HL-60 (cell line): ENCODE data around the gene TDRD5.

Experiments used
- DNase-seq, 2 experiments: peaks; one replicate each; pipeline ENCODE4 v3.0.0-alpha.2; 2010 to 2020; ENCODE audit warnings: low read depth in 1 of 2, low spot score in 1 of 2
- H3K27ac ChIP-seq: fragments of 250-450 bp; sonication (Bioruptor Pico); replicated peaks from 2 replicates; pipeline ENCODE4 v1.5.1; 2020; ENCODE audit warnings: mild to moderate bottlenecking, moderate library complexity
- H3K27me3 ChIP-seq: fragments of 250-450 bp; sonication (Bioruptor Pico); 2 replicates; pipeline ENCODE4 v1.5.1; 2021; ENCODE audit warnings: mild to moderate bottlenecking, moderate library complexity; ENCODE audit not compliant: insufficient read depth, poor library complexity, severe bottlenecking
- H3K4me3 ChIP-seq: replicated peaks from 2 replicates; pipeline ENCODE4 v1.5.1; 2011; ENCODE audit warnings: mild to moderate bottlenecking, control low read depth, low read length; ENCODE audit not compliant: insufficient read depth
- GABPA ChIP-seq: IDR thresholded peaks from 2 replicates; pipeline ENCODE4 v1.6.1; 2012; ENCODE audit warnings: low read depth
- POLR2AphosphoS5 ChIP-seq: IDR thresholded peaks from 2 replicates; pipeline ENCODE4 v1.6.1; 2012; ENCODE audit warnings: low read depth
- SPI1 ChIP-seq: IDR thresholded peaks from 2 replicates; pipeline ENCODE4 v1.6.1; 2012; ENCODE audit warnings: low read depth, mild to moderate bottlenecking, borderline replicate concordance
- TF ChIP-seq, protein P1 (sequence below): IDR thresholded peaks from 2 replicates; pipeline ENCODE4 v1.6.1; 2012; ENCODE audit warnings: low read depth; ENCODE audit not compliant: insufficient replicate concordance
- TF ChIP-seq, protein P2 (sequence below): IDR thresholded peaks from one replicate; pipeline ENCODE4 v1.5.1; 2011; ENCODE audit warnings: low read length, control low read depth, inconsistent platforms; ENCODE audit not compliant: insufficient read depth

The TDRD5 gene

DNA sequence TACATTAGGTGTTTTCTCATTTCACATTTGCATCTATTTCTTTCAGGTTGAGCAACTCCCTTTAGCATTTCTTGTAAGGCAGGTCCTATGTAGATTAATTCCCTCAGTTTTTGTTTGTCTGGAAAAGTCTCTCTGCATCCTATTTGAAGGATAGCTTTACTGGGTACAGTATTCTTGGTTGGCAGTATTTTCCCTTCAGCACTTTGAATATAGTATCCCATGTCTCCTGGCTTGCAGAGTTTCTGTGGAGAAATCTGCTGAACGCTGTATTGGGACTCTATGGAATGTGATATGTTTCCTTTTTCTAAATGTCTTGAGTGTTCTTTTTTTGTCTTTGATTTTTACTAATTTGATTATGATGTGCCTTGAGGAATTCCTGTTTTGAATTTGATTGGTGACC is 122.5 kb downstream of the TDRD5 start:
- TF ChIP-seq SPI1 (no peak), GABPA (no peak), POLR2AphosphoS5 (no peak)
- TF ChIP-seq, protein P1, sequence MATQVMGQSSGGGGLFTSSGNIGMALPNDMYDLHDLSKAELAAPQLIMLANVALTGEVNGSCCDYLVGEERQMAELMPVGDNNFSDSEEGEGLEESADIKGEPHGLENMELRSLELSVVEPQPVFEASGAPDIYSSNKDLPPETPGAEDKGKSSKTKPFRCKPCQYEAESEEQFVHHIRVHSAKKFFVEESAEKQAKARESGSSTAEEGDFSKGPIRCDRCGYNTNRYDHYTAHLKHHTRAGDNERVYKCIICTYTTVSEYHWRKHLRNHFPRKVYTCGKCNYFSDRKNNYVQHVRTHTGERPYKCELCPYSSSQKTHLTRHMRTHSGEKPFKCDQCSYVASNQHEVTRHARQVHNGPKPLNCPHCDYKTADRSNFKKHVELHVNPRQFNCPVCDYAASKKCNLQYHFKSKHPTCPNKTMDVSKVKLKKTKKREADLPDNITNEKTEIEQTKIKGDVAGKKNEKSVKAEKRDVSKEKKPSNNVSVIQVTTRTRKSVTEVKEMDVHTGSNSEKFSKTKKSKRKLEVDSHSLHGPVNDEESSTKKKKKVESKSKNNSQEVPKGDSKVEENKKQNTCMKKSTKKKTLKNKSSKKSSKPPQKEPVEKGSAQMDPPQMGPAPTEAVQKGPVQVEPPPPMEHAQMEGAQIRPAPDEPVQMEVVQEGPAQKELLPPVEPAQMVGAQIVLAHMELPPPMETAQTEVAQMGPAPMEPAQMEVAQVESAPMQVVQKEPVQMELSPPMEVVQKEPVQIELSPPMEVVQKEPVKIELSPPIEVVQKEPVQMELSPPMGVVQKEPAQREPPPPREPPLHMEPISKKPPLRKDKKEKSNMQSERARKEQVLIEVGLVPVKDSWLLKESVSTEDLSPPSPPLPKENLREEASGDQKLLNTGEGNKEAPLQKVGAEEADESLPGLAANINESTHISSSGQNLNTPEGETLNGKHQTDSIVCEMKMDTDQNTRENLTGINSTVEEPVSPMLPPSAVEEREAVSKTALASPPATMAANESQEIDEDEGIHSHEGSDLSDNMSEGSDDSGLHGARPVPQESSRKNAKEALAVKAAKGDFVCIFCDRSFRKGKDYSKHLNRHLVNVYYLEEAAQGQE = no peak
- TF ChIP-seq, protein P2, sequence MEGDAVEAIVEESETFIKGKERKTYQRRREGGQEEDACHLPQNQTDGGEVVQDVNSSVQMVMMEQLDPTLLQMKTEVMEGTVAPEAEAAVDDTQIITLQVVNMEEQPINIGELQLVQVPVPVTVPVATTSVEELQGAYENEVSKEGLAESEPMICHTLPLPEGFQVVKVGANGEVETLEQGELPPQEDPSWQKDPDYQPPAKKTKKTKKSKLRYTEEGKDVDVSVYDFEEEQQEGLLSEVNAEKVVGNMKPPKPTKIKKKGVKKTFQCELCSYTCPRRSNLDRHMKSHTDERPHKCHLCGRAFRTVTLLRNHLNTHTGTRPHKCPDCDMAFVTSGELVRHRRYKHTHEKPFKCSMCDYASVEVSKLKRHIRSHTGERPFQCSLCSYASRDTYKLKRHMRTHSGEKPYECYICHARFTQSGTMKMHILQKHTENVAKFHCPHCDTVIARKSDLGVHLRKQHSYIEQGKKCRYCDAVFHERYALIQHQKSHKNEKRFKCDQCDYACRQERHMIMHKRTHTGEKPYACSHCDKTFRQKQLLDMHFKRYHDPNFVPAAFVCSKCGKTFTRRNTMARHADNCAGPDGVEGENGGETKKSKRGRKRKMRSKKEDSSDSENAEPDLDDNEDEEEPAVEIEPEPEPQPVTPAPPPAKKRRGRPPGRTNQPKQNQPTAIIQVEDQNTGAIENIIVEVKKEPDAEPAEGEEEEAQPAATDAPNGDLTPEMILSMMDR = no peak

DNA sequence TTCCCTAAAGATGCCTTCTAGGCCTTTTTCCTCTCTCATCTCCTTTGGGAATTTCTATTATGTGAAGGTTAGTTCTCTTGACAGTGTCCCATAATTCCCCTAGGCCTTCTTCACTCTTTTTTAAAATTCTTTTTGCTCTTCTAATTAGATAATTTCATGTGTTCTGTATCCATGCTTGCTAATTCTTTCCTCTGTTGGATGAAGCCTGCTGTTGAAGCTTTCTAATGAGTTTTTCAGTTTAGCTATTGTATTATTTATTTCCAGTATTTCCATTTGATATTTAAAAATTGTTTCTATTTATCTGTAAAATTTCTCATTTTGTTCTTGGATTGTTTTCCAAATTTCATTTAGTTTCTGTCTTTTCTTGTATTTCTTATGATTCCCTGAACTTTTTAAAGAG is 123.0 kb downstream of the TDRD5 start:
- H3K27ac ChIP-seq = no peak overlapping the region
- H3K27me3 ChIP-seq = no peaks in the 10 kb centered on the region
- H3K4me3 ChIP-seq = no peak overlapping the region
- TF ChIP-seq POLR2AphosphoS5 (no peak), GABPA (no peak), SPI1 (no peak)
- TF ChIP-seq, protein P1 = no peak
- TF ChIP-seq, protein P2 = no peak
- DNase-seq = no peak

More for the DNA sequence above, 122.5 kb downstream of the TDRD5 start:
- Histone ChIP-seq H3K27ac (no peak overlapping the region), H3K4me3 (no peak overlapping the region), H3K27me3 (no peaks in the 10 kb centered on the region)
- DNase-seq = no peak

DNA sequence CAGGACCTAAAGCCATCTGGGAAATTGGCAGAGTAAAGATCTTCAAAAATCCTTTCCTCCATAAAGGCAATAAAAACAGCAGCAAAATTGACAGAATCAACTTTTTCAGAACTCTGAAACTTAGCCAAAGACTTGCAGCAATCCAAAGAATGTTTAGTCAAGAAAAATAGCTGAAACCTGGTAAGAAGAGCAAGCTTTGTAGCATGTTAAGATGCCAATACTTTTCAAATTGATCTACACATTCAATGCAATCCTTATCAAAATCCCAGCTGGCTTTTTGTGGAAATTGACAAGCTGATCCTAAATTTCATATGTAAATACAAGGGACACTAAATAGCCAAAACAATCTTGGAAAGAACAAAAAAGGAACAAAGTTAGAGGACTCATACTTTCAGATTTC is 127.6 kb downstream of the TDRD5 start:
- Histone ChIP-seq H3K27ac (no peak overlapping the region), H3K27me3 (no peaks in the 10 kb centered on the region), H3K4me3 (no peak overlapping the region)
- TF ChIP-seq POLR2AphosphoS5 = no peak
- no peak for TF ChIP-seq SPI1
- no peak for TF ChIP-seq GABPA
- TF ChIP-seq, protein P2 = no peak
- TF ChIP-seq, protein P1 = no peak
- DNase-seq = no peak
